ENCODE results near the gene AEN. TPM values are rescaled to one million over a fixed set of nuclear protein-coding genes. Genes with fewer than 3 reads are reported as not detected.

The AEN gene
- total RNA-seq, 6 experiments from 2014 or later = 4.5 to 18.7 (median 7.3) TPM

DNA sequence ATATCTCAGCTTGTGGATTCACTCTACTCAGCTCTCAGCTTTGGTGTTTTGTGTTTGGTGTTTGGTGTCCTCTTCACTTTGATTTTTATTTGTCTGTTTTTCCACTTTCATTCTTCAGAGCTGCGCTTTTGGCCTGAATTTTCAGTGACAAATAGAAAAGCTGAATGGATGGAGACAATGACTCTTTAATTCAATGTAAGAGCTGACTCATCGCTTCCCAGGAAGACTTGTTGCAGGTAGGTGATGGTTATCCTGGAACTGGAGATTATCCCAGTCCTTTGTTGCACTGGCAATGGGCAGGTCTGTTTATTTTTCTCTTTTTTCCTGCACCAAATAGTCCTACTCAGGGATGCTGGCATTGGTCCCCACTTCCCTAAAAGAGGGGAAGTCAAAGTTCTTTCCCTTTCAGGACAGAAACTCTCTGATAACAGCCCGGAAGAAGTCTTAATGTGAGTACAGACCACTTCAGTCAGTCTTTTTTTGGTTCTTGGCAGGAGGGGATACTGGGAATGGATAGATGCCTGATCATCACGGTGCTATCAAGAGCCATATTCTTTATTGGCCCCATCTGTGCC, 12.4 kb upstream of the AEN start:
- 65% methylated on average over 3 of the region's 4 CpGs for WGBS (ENCODE audit: insufficient coverage, low coverage, low lambda C conversion rate, missing lambda C conversion rate)
- no peak for ATAC-seq
- H3K9me3 ChIP-seq = no peaks in the 10 kb centered on the region

GRCh38 chr15:88609344-88610090, 11.6 kb upstream of the AEN start:
- no peak for TF ChIP-seq CTCF (IDR thresholded peaks at IDR 0.05)
- TF ChIP-seq POLR2A (IDR thresholded peaks at IDR 0.05) = no peak
- intact Hi-C loops (cut with DNase I) = loop anchor here (10.0 kb wide), 2 partner anchors 115 to 135 kb away; no protein-coding TSS in a partner anchor
- no peak overlapping the region for H3K27ac ChIP-seq
- no peak overlapping the region for H3K4me3 ChIP-seq
- no peak for ATAC-seq
- peaks cover 0 to under 1% (median 0%) of the 10 kb centered on the region in 4 donors for H3K4me1 ChIP-seq
- peaks cover 0 to 24% of the 10 kb centered on the region in 2 donors for H3K27me3 ChIP-seq
- DNase-seq = no peak
- WGBS (ENCODE audit: insufficient coverage, low coverage, low lambda C conversion rate, missing lambda C conversion rate) = 65% methylated on average over 4 of the region's 4 CpGs
- H3K36me3 ChIP-seq = no peaks in the 10 kb centered on the region
- no peaks in the 10 kb centered on the region for H3K9me3 ChIP-seq

More for the DNA sequence above, 12.4 kb upstream of the AEN start:
- intact Hi-C loops (cut with DNase I) = no loop called here
- Histone ChIP-seq H3K27me3 (peaks cover 0 to 27% of the 10 kb centered on the region in 2 donors), H3K4me3 (no peak overlapping the region), H3K27ac (no peak overlapping the region), H3K36me3 (no peaks in the 10 kb centered on the region), H3K4me1 (no peaks in the 10 kb centered on the region)
- no peak for DNase-seq
- TF ChIP-seq CTCF (IDR thresholded peaks at IDR 0.05) = no peak
- no peak for TF ChIP-seq POLR2A (IDR thresholded peaks at IDR 0.05)

GRCh38 chr15:88610701-88611231, 10.4 kb upstream of the AEN start:
- Histone ChIP-seq H3K4me3 (no peak overlapping the region), H3K4me1 (peaks cover 0 to 12% (median 8%) of the 10 kb centered on the region in 4 donors), H3K36me3 (no peaks in the 10 kb centered on the region), H3K9me3 (no peaks in the 10 kb centered on the region), H3K27ac (no peak overlapping the region), H3K27me3 (peaks cover 0 to 11% of the 10 kb centered on the region in 2 donors)
- no peak for TF ChIP-seq POLR2A (IDR thresholded peaks at IDR 0.05)
- no peak for TF ChIP-seq CTCF (IDR thresholded peaks at IDR 0.05)
- no peak for ATAC-seq
- intact Hi-C loops (cut with DNase I) = loop anchor here (10.0 kb wide), 2 partner anchors 116 to 136 kb away; no protein-coding TSS in a partner anchor
- no peak for DNase-seq
- WGBS (ENCODE audit: insufficient coverage, low coverage, low lambda C conversion rate, missing lambda C conversion rate) = 17% methylated on average over 3 of the region's 4 CpGs

- TF ChIP-seq POLR2A (IDR thresholded peaks at IDR 0.05) (no peak), CTCF (IDR thresholded peaks at IDR 0.05) (no peak)
- WGBS (ENCODE audit: insufficient coverage, low coverage, low lambda C conversion rate, missing lambda C conversion rate) = 43% methylated on average over 2 of the region's 7 CpGs
- intact Hi-C loops (cut with DNase I) = loop anchor here (10.0 kb wide), 2 partner anchors 117 to 137 kb away; no protein-coding TSS in a partner anchor
Measured at GRCh38 chr15:88612186-88612796, 8.8 kb upstream of the AEN start.

More at GRCh38 chr15:88612186-88612796, 8.8 kb upstream of the AEN start:
- Histone ChIP-seq H3K27me3 (no peaks in the 10 kb centered on the region), H3K9me3 (no peaks in the 10 kb centered on the region), H3K4me1 (peaks cover 0 to 14% (median 9%) of the 10 kb centered on the region in 4 donors), H3K4me3 (no peak overlapping the region), H3K36me3 (no peaks in the 10 kb centered on the region), H3K27ac (no peak overlapping the region)
- ATAC-seq (no peak), DNase-seq (no peak)

Measured in right lobe of liver (tissue), 6 donors.